Smooth muscle cell (in vitro differentiated cells): ENCODE measurements around the gene RGS7. TPM values are rescaled to one million over a fixed set of nuclear protein-coding genes. Genes with fewer than 3 reads are reported as not detected.
"Not testable (repeated sequence)": the region's sequence is repeated elsewhere in the genome, so short reads cannot be mapped to it uniquely, and the experiment has no call there.

Experiments used
- DNase-seq: peaks from one replicate; lab custom pipeline; 2025; ENCODE audit not compliant: unreplicated experiment; lab: John Stamatoyannopoulos, UW
- H2AFZ ChIP-seq: fragments of 200-600 bp; sonication (generic); 2 replicates; pipeline ENCODE4 v1.6.0; 2016; ENCODE audit warnings: antibody characterized with exemption, low read depth, mild to moderate bottlenecking
- H3F3A ChIP-seq: fragments of 200-600 bp; sonication (generic); 2 replicates; pipeline ENCODE4 v1.6.0; 2017; ENCODE audit warnings: antibody characterized with exemption, low read depth
- H3K27ac ChIP-seq: fragments of 200-600 bp; sonication (generic); 2 replicates; pipeline ENCODE4 v1.5.1; 2016; ENCODE audit warnings: low read depth, mild to moderate bottlenecking
- H3K27me3 ChIP-seq: fragments of 200-600 bp; sonication (generic); 2 replicates; pipeline ENCODE4 v1.6.1; 2016; ENCODE audit warnings: low read depth, mild to moderate bottlenecking
- H3K36me3 ChIP-seq: fragments of 200-600 bp; sonication (generic); 2 replicates; pipeline ENCODE4 v1.5.1; 2016; ENCODE audit warnings: low read depth
- H3K4me1 ChIP-seq: fragments of 200-600 bp; sonication (generic); 2 replicates; pipeline ENCODE4 v1.5.1; 2016; ENCODE audit warnings: low read depth
- H3K4me2 ChIP-seq: fragments of 200-600 bp; sonication (generic); 2 replicates; pipeline ENCODE4 v1.6.0; 2016; ENCODE audit warnings: mild to moderate bottlenecking
- H3K4me3 ChIP-seq: fragments of 200-600 bp; sonication (generic); 2 replicates; pipeline ENCODE4 v1.5.1; 2016; ENCODE audit warnings: mild to moderate bottlenecking
- H3K79me2 ChIP-seq: fragments of 200-600 bp; sonication (generic); 2 replicates; pipeline ENCODE4 v1.6.0; 2016; ENCODE audit warnings: low read depth, mild to moderate bottlenecking
- H3K9ac ChIP-seq: fragments of 200-600 bp; sonication (generic); 2 replicates; pipeline ENCODE4 v1.6.0; 2016; ENCODE audit warnings: low read depth
- H3K9me3 ChIP-seq: fragments of 200-600 bp; sonication (generic); replicated peaks from 2 replicates; pipeline ENCODE4 v1.5.1; 2016; ENCODE audit warnings: low read depth
- H4K20me1 ChIP-seq: fragments of 200-600 bp; sonication (generic); 2 replicates; pipeline ENCODE4 v1.6.0; 2016; ENCODE audit warnings: low read depth
- WGBS: methylation state at CpG from one replicate; pipeline ENCODE4 v1.1.7; 2016; ENCODE audit warnings: low lambda C conversion rate; 5-methylcytosine and 5-hydroxymethylcytosine counted together
- polyA plus RNA-seq: library from polyadenylated mRNA; unstranded; fragments of >200 nt; fragmentation: Nextera tagmentation; extraction: Ambion mirVana; gene quantifications from 2 replicates; pipeline ENCODE4 v1.2.1, GENCODE V29; 2016
- total RNA-seq: library from RNA; depleted of rRNA; stranded (reverse); fragments of >200 nt; gene quantifications from 2 replicates; pipeline ENCODE4 v1.2.3, GENCODE V29; 2014
- TF ChIP-seq, protein P1 (sequence below): fragments of 200-600 bp; sonication (generic); IDR thresholded peaks from 2 replicates; pipeline ENCODE4 v1.5.1; 2017; ENCODE audit warnings: borderline replicate concordance, mild to moderate bottlenecking, antibody characterized with exemption; ENCODE audit not compliant: insufficient read depth, poor library complexity, severe bottlenecking

The RGS7 gene
- total and polyA plus RNA-seq, 2 experiments from 2014 or later, result 0.16 TPM; not detected in 1

DNA sequence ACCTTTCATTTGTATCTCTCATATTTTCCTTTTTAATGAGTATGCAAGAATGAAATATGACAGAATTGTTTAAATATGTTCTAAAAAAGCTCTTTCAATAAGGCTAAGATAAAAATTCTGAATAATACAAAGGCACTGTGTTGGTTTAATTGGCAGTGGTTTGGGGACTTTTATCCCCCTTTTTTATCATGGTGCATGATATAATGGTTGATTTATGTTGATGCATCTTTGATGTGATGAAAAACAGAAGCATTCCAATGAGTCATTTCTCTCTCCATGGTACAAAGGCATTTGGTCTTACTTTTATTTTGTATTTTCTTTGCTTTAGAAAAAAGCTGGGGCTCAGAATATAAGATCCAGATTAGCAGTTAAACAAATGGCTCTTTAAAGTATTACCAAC is 617.9 kb downstream of the RGS7 start:
- no peaks in the 10 kb centered on the region for H4K20me1 ChIP-seq
- no peaks in the 10 kb centered on the region for H3K9me3 ChIP-seq
- TF ChIP-seq, protein P1, sequence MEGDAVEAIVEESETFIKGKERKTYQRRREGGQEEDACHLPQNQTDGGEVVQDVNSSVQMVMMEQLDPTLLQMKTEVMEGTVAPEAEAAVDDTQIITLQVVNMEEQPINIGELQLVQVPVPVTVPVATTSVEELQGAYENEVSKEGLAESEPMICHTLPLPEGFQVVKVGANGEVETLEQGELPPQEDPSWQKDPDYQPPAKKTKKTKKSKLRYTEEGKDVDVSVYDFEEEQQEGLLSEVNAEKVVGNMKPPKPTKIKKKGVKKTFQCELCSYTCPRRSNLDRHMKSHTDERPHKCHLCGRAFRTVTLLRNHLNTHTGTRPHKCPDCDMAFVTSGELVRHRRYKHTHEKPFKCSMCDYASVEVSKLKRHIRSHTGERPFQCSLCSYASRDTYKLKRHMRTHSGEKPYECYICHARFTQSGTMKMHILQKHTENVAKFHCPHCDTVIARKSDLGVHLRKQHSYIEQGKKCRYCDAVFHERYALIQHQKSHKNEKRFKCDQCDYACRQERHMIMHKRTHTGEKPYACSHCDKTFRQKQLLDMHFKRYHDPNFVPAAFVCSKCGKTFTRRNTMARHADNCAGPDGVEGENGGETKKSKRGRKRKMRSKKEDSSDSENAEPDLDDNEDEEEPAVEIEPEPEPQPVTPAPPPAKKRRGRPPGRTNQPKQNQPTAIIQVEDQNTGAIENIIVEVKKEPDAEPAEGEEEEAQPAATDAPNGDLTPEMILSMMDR, result no peak
- H3K4me1 ChIP-seq, result no peaks in the 10 kb centered on the region
- no peak overlapping the region for H3K27ac ChIP-seq
- no peaks in the 10 kb centered on the region for H3K36me3 ChIP-seq
- DNase-seq, result no peak
- no peaks in the 10 kb centered on the region for H3F3A ChIP-seq
- H3K27me3 ChIP-seq, result no peaks in the 10 kb centered on the region
- H3K4me2 ChIP-seq, result no peak overlapping the region
- no peak overlapping the region for H3K9ac ChIP-seq
- no peak overlapping the region for H2AFZ ChIP-seq
- H3K79me2 ChIP-seq, result no peaks in the 10 kb centered on the region
- no peak overlapping the region for H3K4me3 ChIP-seq

DNA sequence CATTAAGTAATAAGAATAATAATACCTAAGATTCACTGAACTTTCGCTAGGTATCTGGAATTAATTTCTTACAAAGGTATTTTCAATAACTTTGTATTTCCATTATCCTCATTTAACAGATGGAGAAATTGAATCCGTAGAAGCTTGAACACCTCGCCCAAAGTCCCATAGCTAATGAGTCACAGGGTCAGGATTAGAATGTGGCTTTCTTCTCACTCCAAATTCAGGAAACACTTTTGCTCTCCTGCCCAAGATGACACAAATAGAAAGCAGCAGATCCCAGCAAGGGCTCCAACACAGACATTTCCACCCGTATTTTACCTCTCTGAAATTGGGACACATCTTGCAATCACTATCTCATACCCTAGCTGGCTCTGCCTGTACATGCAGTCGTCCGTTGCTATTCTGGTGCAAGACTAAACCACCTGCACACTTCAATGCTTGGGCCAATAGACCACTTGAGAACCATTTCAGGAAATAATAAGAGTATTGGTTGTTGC is 619.2 kb downstream of the RGS7 start:
- H4K20me1 ChIP-seq, result no peaks in the 10 kb centered on the region
- no peaks in the 10 kb centered on the region for H3F3A ChIP-seq
- no peak overlapping the region for H2AFZ ChIP-seq
- TF ChIP-seq, protein P1, result no peak
- H3K4me3 ChIP-seq, result no peak overlapping the region
- H3K79me2 ChIP-seq, result no peaks in the 10 kb centered on the region
- DNase-seq, result no peak
- H3K36me3 ChIP-seq, result no peaks in the 10 kb centered on the region
- no peaks in the 10 kb centered on the region for H3K27me3 ChIP-seq
- H3K4me1 ChIP-seq, result no peaks in the 10 kb centered on the region
- H3K27ac ChIP-seq, result no peak overlapping the region
- no peak overlapping the region for H3K4me2 ChIP-seq
- WGBS, result 84% methylated on average over 6 of the region's 6 CpGs
- no peaks in the 10 kb centered on the region for H3K9me3 ChIP-seq
- no peak overlapping the region for H3K9ac ChIP-seq

DNA sequence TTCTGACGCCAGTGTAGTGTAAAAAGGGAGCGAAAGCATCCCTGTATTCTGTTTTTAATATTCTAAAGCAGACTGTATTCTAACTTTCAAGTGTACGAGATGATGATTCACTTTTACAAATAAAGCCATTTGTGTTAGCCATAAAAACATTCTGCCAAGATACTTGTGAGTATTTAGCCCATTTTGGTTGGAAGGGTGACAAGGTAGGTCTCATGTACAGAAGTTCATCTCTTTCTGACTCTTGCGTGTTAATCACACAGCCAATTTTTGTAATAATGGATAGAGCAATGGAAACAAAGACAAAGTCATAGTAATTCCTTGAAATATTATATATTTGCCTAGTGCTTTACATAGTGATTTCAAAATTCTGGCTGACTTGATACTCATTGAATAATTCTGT is 619.7 kb downstream of the RGS7 start:
- DNase-seq, result no peak
- no peak overlapping the region for H3K27ac ChIP-seq
- no peaks in the 10 kb centered on the region for H3K4me1 ChIP-seq
- H4K20me1 ChIP-seq, result no peaks in the 10 kb centered on the region
- no peaks in the 10 kb centered on the region for H3K79me2 ChIP-seq
- H3K4me3 ChIP-seq, result no peak overlapping the region
- WGBS, result 91% methylated on average over 4 of the region's 4 CpGs
- H3K4me2 ChIP-seq, result no peak overlapping the region
- no peaks in the 10 kb centered on the region for H3K27me3 ChIP-seq
- H3K9ac ChIP-seq, result no peak overlapping the region
- no peak overlapping the region for H2AFZ ChIP-seq
- no peaks in the 10 kb centered on the region for H3K9me3 ChIP-seq
- no peaks in the 10 kb centered on the region for H3F3A ChIP-seq
- TF ChIP-seq, protein P1, result no peak
- H3K36me3 ChIP-seq, result no peaks in the 10 kb centered on the region

DNA sequence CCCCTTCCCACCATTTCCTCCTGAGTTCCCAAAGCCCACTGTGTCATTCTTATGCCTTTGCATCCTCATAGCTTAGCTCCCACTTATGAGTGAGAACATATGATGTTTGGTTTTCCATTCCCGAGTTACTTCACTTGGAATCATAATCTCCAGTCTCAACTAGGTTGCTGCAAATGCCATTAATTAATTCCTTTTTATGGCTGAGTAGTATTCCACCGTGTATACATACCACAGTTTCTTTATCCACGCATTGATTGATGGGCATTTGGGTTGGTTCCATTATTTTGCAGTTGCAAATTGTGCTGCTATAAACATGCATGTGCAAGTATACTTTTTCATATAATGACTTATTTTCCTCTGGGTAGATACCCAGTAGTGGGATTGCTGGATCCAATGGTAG is 622.3 kb downstream of the RGS7 start:
- H3K9me3 ChIP-seq, H3F3A ChIP-seq, DNase-seq, H3K27me3 ChIP-seq, H4K20me1 ChIP-seq, H3K27ac ChIP-seq, H3K4me1 ChIP-seq, H3K4me3 ChIP-seq, H3K79me2 ChIP-seq, H3K9ac ChIP-seq, H2AFZ ChIP-seq, H3K36me3 ChIP-seq, H3K4me2 ChIP-seq: not testable (repeated sequence)
- 88% methylated on average over 3 of the region's 3 CpGs for WGBS
